HG03460 (cell line): ENCODE measurements around the gene COX7A1.

Experiments used
- ATAC-seq: cut with Tn5 transposase; IDR thresholded peaks from one replicate; pipeline ENCODE4 v1.9.1; 2021; ENCODE audit not compliant: unreplicated experiment

Gene COX7A1

DNA sequence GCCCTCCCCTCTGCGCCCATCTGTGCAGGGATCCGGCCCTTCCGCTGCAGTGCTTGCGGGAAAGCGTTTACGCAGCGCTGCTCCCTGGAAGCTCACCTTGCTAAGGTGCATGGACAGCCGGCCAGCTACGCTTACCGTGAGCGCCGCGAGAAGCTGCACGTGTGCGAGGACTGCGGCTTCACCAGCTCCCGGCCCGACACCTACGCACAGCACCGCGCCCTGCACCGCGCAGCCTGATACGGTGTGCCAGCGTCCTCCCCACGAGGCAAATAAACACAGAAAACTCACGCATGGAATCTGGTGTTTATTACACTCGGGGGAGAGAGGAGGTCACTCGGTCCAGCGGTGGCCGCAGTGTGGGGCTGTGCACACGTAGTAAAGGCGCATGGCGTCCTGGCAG lies 38.8 kb downstream of the COX7A1 start:
- ATAC-seq, result no peak

- ATAC-seq, result no peak
Measured at GRCh38 chr19:36112678-36113077, 39.6 kb downstream of the COX7A1 start.

GRCh38 chr19:36111200-36111539 lies 41.1 kb downstream of the COX7A1 start:
- ATAC-seq, result no peak

GRCh38 chr19:36110487-36111199 lies 41.6 kb downstream of the COX7A1 start, which contains the start of gene OVOL3:
TSS of gene OVOL3 (plus strand) at chr19:36111143. CDS start at chr19:36111203, 60 bp downstream.
- no peak for ATAC-seq

- ATAC-seq, result no peak
Measured at GRCh38 chr19:36108684-36109083, 43.6 kb downstream of the COX7A1 start.

GRCh38 chr19:36106991-36107390 lies 45.3 kb downstream of the COX7A1 start:
- ATAC-seq, result no peak

DNA sequence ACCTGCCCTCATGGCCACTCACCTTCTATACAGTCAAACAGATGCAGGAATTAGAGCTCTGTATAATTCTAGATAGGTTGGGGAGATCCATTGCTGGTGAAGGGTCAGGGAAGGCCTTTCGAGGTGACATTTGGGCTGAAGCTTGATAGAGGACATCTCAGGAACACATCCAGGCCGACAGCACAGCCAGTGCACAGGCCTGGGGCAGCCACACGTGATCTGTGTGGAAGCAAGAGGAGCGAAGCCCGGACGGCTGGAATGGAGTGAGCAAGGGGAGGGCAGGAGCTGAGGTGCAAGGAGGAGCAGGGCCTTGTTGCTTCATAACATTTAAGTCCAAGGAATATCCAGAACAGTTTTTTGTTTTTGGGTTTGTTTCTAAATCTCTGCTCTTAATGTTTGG lies 45.8 kb downstream of the COX7A1 start:
- ATAC-seq, result no peak

DNA sequence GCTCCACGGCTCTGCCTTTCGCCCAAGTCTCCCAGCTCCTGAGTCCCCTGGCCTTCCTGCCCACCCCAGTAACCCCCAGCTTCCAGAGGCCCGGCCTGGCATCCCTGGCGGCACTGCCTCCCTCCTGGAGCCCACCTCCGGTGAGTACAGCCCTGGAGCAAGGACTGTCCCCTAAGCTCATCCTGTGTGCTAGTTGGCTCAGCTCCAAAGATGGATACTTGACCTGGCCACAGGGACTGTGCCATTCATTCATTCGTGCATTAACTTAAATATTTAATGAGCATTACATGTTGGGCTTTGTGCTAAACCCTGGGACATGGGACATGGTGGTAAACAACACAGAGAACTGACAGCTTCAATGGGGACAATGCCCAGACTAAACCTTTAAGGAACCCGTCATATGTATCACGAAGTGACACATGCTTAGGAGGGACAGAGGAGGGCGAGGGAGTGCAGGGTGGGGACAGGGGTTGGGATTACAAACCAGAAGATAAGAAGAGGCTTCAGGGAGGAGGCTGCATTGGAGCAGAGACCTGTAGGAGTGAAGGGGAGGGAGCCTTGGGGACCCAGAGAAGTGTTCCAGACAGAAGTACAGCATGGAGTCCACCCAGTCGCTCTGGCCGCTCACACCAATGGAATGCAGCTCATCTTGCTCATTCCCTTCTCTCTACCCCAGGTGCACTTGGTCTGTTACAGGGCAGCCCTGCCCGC lies 48.2 kb downstream of the COX7A1 start:
- ATAC-seq, result no peak

DNA sequence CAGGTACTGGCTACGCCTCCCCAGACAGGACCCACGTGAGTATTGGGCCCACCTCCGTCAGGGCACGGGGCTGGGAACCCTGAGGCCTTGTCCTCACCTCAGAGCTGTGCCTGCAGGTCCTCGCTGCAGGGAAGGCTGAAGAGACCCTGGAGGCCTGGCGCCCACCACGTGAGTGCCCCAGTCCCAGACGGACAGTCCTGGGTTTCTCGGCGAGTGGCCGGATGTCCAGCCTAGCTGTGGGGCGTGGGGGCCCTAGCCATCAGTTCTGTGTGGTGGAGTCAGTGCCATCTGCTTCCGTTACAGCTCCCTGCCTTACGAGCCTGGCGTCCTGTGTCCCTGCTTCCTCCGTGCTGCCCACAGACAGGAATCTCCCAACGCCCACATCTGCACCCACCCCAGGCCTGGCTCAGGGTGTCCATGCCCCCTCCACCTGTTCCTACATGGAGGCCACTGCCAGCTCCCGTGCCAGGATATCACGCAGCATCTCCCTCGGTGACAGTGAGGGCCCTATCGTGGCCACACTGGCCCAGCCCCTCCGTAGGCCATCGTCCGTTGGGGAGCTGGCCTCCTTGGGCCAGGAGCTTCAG lies 49.1 kb downstream of the COX7A1 start:
- ATAC-seq, result no peak

GRCh38 chr19:36101550-36102327 lies 50.5 kb downstream of the COX7A1 start:
- no peak for ATAC-seq
